ENCODE measurements around the gene LRFN2. TPM values are rescaled to one million over a fixed set of nuclear protein-coding genes. Genes with fewer than 3 reads are reported as not detected.

LRFN2 gene
- total and polyA plus RNA-seq, 2 donors from 2014 or later = not detected

GRCh38 chr6:40579101-40579500 is 8.1 kb downstream of the LRFN2 start:
- Histone ChIP-seq H3K27me3 (ENCODE audit: control insufficient read depth, insufficient read depth, low read length) (no peaks in the 10 kb centered on the region), H3K9ac (ENCODE audit: low read length in 3 of 3) (no peak overlapping the region), H3K27ac (ENCODE audit: low read depth in 2 of 2, low read length in 2 of 2) (no peak overlapping the region), H3K4me1 (ENCODE audit: control insufficient read depth in 2 of 3, insufficient read depth in 2 of 3, low read depth in 1 of 3, low read length in 3 of 3) (no peaks in the 10 kb centered on the region), H3K4me3 (ENCODE audit: low read length in 3 of 3) (no peak overlapping the region), H3K9me3 (ENCODE audit: control insufficient read depth in 2 of 3, insufficient read depth in 1 of 3, low read length in 3 of 3) (no peaks in the 10 kb centered on the region), H3K36me3 (ENCODE audit: control insufficient read depth in 2 of 3, insufficient read depth in 3 of 3, low read length in 3 of 3) (no peaks in the 10 kb centered on the region)
- FAIRE-seq (no peak), DNase-seq (no peak)
- no peak for TF ChIP-seq CTCF (IDR thresholded peaks at IDR 0.05; ENCODE audit: borderline replicate concordance, extremely low read depth, insufficient read depth)
- intact Hi-C loops (cut with DNase I) = no loop called here

- Histone ChIP-seq H3K9me3 (ENCODE audit: control insufficient read depth in 2 of 3, insufficient read depth in 1 of 3, low read length in 3 of 3) (no peaks in the 10 kb centered on the region), H3K27me3 (ENCODE audit: control insufficient read depth, insufficient read depth, low read length) (no peaks in the 10 kb centered on the region), H3K36me3 (ENCODE audit: control insufficient read depth in 2 of 3, insufficient read depth in 3 of 3, low read length in 3 of 3) (no peaks in the 10 kb centered on the region), H3K4me1 (ENCODE audit: control insufficient read depth in 2 of 3, insufficient read depth in 2 of 3, low read depth in 1 of 3, low read length in 3 of 3) (no peaks in the 10 kb centered on the region), H3K4me3 (ENCODE audit: low read length in 3 of 3) (no peak overlapping the region), H3K9ac (ENCODE audit: low read length in 3 of 3) (no peak overlapping the region), H3K27ac (ENCODE audit: low read depth in 2 of 2, low read length in 2 of 2) (no peak overlapping the region)
- FAIRE-seq = no peak
- DNase-seq = no peak
- intact Hi-C loops (cut with DNase I) = no loop called here
- no peak for TF ChIP-seq CTCF (IDR thresholded peaks at IDR 0.05; ENCODE audit: borderline replicate concordance, extremely low read depth, insufficient read depth)
These were observed 9.5 kb downstream of the LRFN2 start for GRCh38 chr6:40577672-40578071.

- no peak overlapping the region for H3K4me3 ChIP-seq (ENCODE audit: low read length in 3 of 3)
- no peak for FAIRE-seq
- H3K9me3 ChIP-seq (ENCODE audit: control insufficient read depth in 2 of 3, insufficient read depth in 1 of 3, low read length in 3 of 3) = no peaks in the 10 kb centered on the region
- H3K36me3 ChIP-seq (ENCODE audit: control insufficient read depth in 2 of 3, insufficient read depth in 3 of 3, low read length in 3 of 3) = no peaks in the 10 kb centered on the region
- TF ChIP-seq CTCF (IDR thresholded peaks at IDR 0.05; ENCODE audit: borderline replicate concordance, extremely low read depth, insufficient read depth) = no peak
- H3K9ac ChIP-seq (ENCODE audit: low read length in 3 of 3) = no peak overlapping the region
- H3K27me3 ChIP-seq (ENCODE audit: control insufficient read depth, insufficient read depth, low read length) = no peaks in the 10 kb centered on the region
- H3K27ac ChIP-seq (ENCODE audit: low read depth in 2 of 2, low read length in 2 of 2) = no peak overlapping the region
- intact Hi-C loops (cut with DNase I) = no loop called here
- no peak for DNase-seq
- no peaks in the 10 kb centered on the region for H3K4me1 ChIP-seq (ENCODE audit: control insufficient read depth in 2 of 3, insufficient read depth in 2 of 3, low read depth in 1 of 3, low read length in 3 of 3)
These were observed 13.9 kb downstream of the LRFN2 start for GRCh38 chr6:40573221-40573620.

Data from kidney (tissue), 14 donors.